ENCODE data around the gene OLFML2B. TPM values are rescaled to one million over a fixed set of nuclear protein-coding genes. Genes with fewer than 3 reads are reported as not detected.

OLFML2B gene
- total and polyA plus RNA-seq, 8 donors: 0.19 to 12.5 (median 0.47) TPM

DNA sequence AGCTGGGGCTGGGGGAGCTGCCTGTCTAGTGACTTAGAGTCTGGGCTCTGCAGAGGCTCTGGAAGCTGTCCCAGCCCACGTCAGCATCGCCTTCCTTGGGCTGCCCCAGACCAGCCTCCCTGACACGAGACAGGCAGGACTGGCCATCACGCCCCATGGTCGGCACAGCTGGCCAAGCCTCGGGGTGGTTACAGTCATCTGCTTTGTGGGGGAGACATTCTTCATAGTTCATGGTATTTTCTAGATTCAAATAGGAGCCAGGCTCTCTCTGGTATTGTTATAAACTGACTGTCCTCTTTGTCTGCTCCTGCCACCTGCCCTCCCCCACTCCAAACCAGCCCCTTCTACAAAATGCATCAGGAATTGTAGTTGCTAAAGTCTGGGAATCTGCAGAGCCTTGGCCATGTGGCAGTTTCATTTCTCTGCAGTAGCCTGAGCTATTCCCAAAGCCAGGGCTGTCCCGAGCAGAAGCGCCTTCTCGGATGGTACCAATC, 29.4 kb downstream of the OLFML2B start:
- ATAC-seq (no peak), FAIRE-seq (no peak), DNase-seq (no peak)
- intact Hi-C loops (cut with DNase I): no loop called here
- 65 to 66% methylated on average over 9 of the region's 9 CpGs for WGBS, 2 donors
- TF ChIP-seq, protein P1, sequence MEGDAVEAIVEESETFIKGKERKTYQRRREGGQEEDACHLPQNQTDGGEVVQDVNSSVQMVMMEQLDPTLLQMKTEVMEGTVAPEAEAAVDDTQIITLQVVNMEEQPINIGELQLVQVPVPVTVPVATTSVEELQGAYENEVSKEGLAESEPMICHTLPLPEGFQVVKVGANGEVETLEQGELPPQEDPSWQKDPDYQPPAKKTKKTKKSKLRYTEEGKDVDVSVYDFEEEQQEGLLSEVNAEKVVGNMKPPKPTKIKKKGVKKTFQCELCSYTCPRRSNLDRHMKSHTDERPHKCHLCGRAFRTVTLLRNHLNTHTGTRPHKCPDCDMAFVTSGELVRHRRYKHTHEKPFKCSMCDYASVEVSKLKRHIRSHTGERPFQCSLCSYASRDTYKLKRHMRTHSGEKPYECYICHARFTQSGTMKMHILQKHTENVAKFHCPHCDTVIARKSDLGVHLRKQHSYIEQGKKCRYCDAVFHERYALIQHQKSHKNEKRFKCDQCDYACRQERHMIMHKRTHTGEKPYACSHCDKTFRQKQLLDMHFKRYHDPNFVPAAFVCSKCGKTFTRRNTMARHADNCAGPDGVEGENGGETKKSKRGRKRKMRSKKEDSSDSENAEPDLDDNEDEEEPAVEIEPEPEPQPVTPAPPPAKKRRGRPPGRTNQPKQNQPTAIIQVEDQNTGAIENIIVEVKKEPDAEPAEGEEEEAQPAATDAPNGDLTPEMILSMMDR (IDR thresholded peaks at IDR 0.05): no peak
- Histone ChIP-seq H3K4me1 (no peaks in the 10 kb centered on the region), H3K27me3 (no peaks in the 10 kb centered on the region), H3K27ac (no peak overlapping the region), H3K9me3 (no peaks in the 10 kb centered on the region), H3K36me3 (no peaks in the 10 kb centered on the region), H3K4me3 (no peak overlapping the region)

DNA sequence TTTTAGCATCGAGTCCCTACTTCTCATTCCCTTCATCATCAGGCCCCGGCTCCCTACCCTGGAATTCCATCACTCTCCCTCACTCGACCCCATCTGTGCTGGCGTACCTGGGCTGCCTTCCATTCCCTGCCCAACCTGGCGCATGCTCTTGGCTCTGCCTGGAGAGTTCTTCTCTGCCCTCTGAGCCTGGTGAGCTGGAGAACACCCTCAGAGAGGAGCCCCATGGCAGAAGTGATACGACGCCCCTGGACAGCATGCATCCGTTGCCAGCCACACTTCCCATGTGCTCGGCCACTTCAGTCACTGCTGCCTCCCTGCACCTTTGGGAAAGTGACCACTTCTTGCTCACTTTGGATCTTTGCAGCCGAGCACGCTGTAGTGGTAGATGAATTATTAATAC, 30.1 kb downstream of the OLFML2B start:
- FAIRE-seq (no peak), ATAC-seq (no peak), DNase-seq (no peak)
- TF ChIP-seq, protein P1 (IDR thresholded peaks at IDR 0.05): no peak
- intact Hi-C loops (cut with DNase I): no loop called here
- H3K4me1 ChIP-seq: no peaks in the 10 kb centered on the region
- no peak overlapping the region for H3K4me3 ChIP-seq
- 79 to 80% methylated on average over 11 of the region's 11 CpGs for WGBS, 2 donors
- no peak overlapping the region for H3K27ac ChIP-seq
- H3K27me3 ChIP-seq: no peaks in the 10 kb centered on the region
- no peaks in the 10 kb centered on the region for H3K9me3 ChIP-seq
- no peaks in the 10 kb centered on the region for H3K36me3 ChIP-seq

GRCh38 chr1:161989786-161990185, 33.9 kb downstream of the OLFML2B start:
- Histone ChIP-seq H3K27me3 (no peaks in the 10 kb centered on the region), H3K9me3 (no peaks in the 10 kb centered on the region), H3K27ac (no peak overlapping the region), H3K4me1 (no peaks in the 10 kb centered on the region), H3K4me3 (no peak overlapping the region), H3K36me3 (no peaks in the 10 kb centered on the region)
- FAIRE-seq: no peak
- no peak for DNase-seq
- WGBS, 2 donors: 73 to 77% methylated on average over 5 of the region's 5 CpGs
- TF ChIP-seq, protein P1 (IDR thresholded peaks at IDR 0.05): no peak
- intact Hi-C loops (cut with DNase I): loop anchor here in 1 of 3 donors (5.0 kb wide), 1 partner anchor 52 kb away; no protein-coding TSS in a partner anchor
- ATAC-seq: peak in 2 of 4 donors; percentile 14 to 65

- H3K27ac ChIP-seq: no peak overlapping the region
- H3K4me1 ChIP-seq: no peaks in the 10 kb centered on the region
- H3K4me3 ChIP-seq: no peak overlapping the region
- no peak for DNase-seq
- ATAC-seq: no peak
- no peak for FAIRE-seq
- H3K9me3 ChIP-seq: no peaks in the 10 kb centered on the region
- H3K27me3 ChIP-seq: no peaks in the 10 kb centered on the region
- TF ChIP-seq, protein P1 (IDR thresholded peaks at IDR 0.05): no peak
- no peaks in the 10 kb centered on the region for H3K36me3 ChIP-seq
- intact Hi-C loops (cut with DNase I): loop anchor here in 1 of 3 donors (5.0 kb wide), 1 partner anchor 52 kb away; no protein-coding TSS in a partner anchor
These were observed 34.6 kb downstream of the OLFML2B start for GRCh38 chr1:161989108-161989507.

DNA sequence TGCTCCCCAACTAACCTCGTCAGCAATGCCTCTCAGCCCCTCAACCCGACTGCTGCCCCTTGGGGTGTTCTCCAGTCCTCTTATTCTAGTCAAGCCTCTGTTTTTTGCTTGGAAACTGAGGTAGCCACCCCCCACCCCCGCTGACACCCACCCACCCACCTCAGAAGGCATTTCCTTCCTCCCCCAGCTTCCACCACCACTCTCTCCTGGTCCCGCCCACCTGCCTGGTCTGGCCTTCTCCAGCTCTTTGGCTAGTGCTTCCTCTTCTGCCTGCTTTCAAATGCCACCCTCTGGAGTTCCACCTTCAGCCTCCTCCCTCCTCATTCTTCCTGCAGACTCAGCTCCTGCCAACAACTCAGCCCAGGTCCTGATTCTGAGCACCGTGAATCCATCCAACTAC, 35.3 kb downstream of the OLFML2B start:
- 64 to 67% methylated on average over 5 of the region's 5 CpGs for WGBS, 2 donors
- Histone ChIP-seq H3K27ac (no peak overlapping the region), H3K9me3 (no peaks in the 10 kb centered on the region), H3K27me3 (no peaks in the 10 kb centered on the region), H3K4me1 (no peaks in the 10 kb centered on the region), H3K4me3 (no peak overlapping the region), H3K36me3 (no peaks in the 10 kb centered on the region)
- intact Hi-C loops (cut with DNase I): loop anchor here in 1 of 3 donors (5.0 kb wide), 1 partner anchor 51 kb away; no protein-coding TSS in a partner anchor
- ATAC-seq (peak in 1 of 4 donors; percentile 40), DNase-seq (no peak), FAIRE-seq (no peak)
- TF ChIP-seq, protein P1 (IDR thresholded peaks at IDR 0.05): no peak
